ENCODE data around the gene NRARP.

NRARP gene

DNA sequence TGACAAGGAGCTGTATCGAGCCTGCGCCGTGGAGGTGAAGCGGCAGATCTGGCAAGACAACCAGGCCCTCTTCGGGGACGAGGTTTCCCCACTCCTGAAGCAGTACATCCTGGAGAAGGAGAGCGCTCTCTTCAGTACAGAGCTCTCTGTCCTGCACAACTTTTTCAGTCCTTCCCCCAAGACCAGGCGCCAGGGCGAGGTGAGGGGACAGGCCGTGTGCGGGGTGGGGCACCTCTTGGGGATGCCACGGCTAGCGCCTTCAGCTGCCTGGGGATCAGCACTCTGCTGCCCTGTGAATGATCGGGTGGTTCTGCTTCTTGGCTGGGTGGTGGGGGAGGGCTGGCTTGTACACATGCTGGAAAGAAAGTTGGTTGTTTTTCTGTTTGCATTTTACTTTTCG lies 45.2 kb downstream of the NRARP start:
- DNase-seq (ENCODE audit: low read depth): no peak

DNA sequence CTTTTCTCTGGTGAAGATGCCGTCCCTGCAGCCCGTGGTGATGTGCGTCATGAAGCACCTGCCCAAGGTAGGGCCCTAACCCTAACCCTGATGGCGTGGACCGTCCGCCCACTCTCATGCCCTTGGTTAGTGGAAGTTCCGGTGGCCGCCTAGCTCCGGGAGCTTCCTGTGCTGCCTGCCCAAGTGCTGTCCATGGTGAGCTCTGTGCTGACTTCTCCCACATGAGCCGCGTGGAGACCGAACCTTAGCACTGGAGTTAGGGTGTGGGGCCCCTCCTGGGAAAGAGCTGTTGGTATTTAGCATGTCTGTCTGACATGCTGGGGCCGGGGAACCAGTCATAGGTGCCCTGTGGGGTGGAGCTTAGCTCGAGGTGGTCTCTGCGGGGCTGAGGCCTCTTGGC lies 45.7 kb downstream of the NRARP start:
- DNase-seq (ENCODE audit: low read depth): no peak

DNA sequence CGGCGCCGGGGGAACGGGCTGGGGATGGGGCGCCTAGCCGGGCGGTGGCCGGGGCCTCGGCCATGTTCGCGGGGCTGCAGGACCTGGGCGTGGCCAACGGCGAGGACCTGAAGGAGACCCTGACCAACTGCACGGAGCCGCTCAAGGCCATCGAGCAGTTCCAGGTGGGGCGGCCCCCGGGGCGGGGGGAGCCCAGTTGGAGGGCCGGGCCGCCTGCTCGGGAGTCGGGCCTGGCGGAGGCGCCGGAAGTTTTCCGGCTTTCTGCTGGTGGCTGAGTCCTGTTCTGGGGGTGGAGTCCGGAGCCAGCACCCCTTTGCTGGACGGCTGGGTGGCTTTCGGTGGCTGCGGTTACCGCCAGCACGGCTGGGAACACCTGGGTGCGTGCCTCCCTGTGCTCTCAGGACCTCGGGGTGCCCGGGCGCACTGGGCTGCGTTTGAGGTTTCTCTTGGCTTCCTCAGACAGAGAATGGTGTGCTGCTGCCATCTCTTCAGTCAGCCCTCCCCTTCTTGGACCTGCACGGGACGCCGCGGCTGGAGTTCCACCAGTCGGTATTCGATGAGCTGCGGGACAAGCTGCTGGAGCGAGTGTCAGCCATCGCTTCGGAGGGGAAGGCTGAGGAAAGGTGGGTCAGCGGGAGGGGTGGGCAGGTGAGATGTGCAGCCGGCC lies 46.5 kb downstream of the NRARP start:
- no peak for DNase-seq (ENCODE audit: low read depth)

DNA sequence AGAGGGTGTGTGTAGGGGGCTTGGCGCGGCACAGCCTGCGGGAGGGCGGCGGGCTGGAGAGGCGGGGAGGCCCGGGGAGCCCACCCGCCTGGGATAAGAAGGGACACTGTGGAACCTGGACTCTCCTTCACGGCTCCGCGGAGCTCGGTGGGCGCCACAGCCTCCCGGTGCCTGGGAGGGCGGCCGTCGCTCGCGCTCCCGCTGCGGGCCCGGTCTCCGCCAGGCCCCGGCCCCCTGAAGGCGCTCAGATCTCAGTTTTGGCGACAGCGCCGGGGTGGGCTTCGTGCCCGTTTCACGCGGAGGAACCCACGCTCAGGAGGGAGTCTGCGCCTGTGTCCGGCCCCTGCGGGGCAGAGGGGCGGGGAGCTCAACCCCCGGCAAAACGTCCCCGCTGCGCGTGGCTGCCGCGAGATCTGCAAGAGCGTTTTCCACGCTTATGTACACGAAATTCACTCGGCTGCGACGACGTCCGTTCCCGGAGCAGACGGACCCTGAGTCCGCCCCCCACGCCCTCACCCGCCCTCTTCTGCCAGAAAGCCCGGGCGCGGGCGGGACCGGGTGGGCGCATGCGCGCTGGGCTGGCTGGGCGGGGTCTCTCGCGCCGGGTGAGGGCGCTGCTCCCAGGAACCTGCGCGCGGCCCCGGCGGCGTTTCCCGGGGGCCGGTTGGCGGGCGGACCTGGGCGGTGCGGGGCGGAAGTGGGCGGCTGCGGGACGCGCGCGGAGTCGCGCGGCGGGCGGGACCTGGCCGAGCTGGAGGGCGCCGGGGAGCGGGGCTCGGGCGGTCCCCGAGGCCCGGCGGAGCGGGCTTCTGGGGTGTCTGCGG lies 47.2 kb downstream of the NRARP start, which contains the start of gene NELFB:
Gene NELFB (plus strand): TSS at position 704 of the 824 bp plus-strand sequence.
- DNase-seq (ENCODE audit: low read depth): peak; percentile 76

DNA sequence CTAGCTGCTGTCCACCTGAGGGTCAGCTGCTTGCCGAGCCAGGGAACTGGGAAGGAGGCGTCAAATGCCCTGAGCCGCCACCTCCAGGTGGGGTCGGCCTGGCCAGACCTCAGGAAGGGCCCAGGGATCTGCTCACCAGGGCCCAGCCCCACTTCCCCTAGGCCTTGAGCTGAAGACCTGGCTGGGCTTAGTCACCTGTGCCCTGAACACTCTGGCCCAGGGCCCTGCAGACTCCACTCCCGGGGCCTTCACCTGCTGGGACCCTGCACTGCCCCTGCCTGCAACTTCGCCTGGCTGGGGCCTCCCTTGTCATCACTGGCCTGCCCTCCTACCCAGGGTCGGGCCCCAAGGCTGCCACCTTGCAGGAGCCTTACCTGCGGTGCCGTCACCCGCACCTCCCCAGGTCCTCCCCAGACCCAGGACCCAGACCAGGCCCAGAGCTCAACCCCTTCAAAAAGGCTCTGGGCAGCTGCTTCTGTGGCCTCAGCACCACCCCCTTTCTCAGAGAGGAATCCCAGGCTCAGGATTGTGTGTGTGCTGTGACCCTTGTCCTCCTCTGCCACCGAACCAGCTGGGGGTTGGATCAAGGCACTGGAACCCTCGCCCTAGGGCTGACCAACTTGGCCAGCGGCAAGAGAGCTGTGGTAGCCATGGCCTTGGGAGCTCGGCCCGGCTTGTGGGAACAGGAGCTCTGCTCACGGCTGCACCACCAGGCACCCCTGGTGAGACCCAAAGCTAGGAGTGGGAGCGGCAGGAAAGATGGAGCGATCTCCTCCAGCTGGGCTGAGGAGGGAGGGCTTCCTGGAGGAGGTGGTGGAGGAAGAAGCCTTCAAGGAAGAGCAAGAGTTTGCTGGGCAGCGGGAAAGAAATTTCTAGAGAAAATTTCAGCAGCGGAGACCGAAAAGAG lies 48.1 kb downstream of the NRARP start:
- DNase-seq (ENCODE audit: low read depth): no peak

DNA sequence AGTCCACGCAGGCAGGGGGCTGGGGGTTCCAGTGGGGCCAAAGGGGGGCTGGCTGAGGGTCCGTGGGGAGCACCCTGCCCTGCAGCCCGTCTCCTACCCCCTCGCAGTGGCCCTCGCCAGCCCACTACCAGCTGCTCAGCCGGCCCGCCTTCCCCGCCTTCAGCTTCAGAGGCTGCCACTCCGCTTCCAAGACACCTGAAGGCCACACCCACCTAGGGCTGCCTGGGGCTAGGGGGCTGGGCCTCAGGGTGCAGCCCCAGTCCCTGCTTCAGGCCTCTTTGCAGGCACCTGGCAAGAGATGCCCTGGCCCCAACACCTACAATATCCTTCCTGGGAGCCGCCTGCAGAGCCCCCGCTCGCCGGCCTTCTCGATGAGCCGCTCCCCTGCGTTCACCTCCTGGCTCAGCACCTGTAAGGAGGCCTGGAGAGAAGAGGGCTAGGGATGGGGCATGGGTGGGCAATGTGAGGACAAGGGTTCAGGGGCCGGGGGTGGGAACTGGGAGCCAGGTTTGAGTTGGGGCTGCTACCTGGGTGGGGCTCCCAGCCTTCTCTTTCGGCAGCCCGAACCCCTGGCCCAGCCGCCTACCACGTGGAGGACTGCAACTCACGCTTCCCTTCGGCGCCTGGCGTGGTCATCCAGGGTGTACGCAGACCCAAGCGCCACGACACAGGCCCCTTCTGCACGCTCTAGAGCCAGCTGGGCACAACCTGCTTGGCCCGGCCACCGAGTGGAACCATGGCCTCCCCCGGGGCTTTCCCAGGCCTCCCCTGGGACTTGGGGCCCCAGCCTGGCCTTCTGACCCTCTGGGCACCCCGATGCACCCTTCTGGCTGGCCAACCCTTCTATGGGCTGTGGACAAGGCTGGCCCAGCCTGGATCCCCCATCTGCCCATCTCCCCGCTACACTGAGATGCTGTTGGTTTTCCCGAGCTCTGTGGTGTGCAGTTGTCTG lies 49.2 kb downstream of the NRARP start:
- DNase-seq (ENCODE audit: low read depth): no peak

DNA sequence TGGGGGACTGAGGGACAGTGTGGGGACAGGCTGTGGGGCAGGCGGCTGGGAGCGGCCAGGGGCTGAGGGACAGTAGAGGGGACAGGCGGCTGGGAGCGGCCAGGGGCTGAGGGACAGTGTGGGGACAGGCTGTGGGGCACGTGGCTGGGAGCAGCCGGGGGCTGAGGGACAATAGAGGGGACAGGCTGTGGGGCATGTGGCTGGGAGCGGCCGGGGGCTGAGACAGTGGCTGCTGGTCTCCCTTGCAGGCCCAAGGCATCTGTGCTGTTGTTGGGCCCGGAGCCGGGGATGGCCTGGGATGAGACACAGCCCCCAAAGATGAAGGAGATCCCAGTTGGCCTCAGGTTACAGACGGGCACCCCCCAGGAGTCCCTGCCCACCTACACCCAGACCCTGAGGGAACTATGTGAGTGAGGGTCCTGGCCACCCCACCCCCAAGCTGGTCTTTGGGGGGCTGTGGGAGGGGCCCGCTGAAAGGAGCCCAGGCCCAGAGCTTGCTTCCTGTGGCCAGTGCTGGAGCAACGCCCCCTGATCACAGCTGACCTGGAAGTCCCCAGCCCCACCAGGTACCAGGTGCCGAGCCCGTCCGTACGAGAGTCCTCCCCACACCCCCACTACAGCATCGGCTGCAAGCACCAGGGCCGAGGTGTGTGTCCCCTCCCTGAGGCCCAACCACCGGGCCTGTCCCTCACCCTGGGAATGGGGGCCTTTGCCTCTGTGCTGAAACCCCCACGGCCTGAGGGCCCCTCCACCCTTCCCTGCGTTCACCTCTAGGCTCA lies 50.4 kb downstream of the NRARP start:
- DNase-seq (ENCODE audit: low read depth): no peak

DNA sequence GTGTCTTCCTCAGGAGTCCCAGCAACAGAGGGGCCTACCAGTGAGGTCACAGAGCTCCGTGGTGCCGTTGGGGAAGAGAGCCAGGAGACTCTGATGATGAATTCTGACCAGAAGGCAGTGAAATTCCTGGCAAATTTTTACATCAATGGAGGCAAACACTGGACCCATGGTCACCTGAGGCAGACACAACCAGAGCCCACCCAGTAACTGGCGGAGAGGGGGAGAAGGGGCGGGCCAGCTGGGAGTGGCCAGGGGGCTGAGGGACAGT lies 50.9 kb downstream of the NRARP start, which contains the start of gene STPG3:
Gene STPG3 (plus strand): TSS at position 93 of the 268 bp plus-strand sequence. CDS start 1 bp downstream, at position 94.
- no peak for DNase-seq (ENCODE audit: low read depth)

DNA sequence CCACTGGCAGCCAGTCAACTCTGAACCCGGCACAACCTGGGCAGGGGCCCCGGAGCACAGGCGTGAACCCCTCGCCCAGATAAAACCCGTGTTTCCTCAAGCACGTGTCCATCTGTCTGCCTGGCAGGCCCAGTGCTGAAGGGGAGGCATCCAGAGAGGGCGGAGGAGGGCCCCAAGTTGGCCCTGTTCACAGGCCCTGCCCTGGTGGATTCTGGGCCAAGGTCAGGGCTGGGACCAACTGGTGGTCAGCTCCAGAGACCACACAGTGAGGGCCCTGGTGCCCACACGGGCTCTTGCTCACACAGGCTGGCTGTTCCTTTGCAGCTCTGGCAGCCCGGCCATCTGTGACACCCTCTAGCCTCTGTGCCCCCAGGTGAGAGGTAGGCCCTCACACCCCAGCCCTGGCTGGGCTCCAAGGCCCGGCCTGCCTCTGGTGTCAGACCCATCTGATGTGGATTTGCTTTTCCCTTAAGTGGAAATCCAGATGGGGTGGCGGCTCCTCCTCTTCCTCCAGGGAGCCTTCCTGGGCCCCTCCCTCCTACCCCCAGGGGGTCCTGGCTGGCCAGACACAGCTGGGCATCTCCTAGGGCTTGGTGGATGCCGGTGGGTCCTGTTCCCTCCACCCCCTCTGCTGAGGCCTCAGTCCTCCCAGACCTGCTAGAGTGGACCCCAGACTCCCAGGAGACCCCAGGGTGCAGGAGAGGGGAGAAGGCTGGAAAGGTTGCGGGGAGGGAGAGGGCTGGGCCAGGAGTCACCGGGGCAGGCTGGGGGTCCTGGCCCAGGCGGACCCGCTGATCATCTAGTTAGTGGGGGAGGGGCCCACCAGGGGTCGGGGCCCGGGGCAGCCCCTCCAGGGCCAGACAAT lies 51.5 kb downstream of the NRARP start:
- no peak for DNase-seq (ENCODE audit: low read depth)
